Osteoblast (primary cell): Measurements from ENCODE around the gene IPO11. TPM values are rescaled to one million over a fixed set of nuclear protein-coding genes. Genes with fewer than 3 reads are reported as not detected.

ENCODE experiments used
- DNase-seq: peaks from one replicate; pipeline ENCODE4 v3.0.0; 2011; ENCODE audit warnings: low spot score, mixed read lengths; ENCODE audit not compliant: insufficient read length; ENCODE audit errors: missing footprints
- H2AFZ ChIP-seq: 2 replicates; pipeline ENCODE4 v1.6.0; 2011; ENCODE audit warnings: mild to moderate bottlenecking, low read length
- H3K27ac ChIP-seq: 2 replicates; pipeline ENCODE4 v1.5.1; 2011; ENCODE audit warnings: mild to moderate bottlenecking, low read depth, low read length, moderate library complexity
- H3K27me3 ChIP-seq: 2 replicates; pipeline ENCODE4 v1.6.0; 2012; ENCODE audit warnings: mild to moderate bottlenecking, control low read depth, inconsistent platforms, low read length, moderate library complexity; ENCODE audit not compliant: insufficient read depth
- H3K36me3 ChIP-seq: 2 replicates; pipeline ENCODE4 v1.5.1; 2011; ENCODE audit warnings: mild to moderate bottlenecking, low read length, control low read depth, moderate library complexity; ENCODE audit not compliant: insufficient read depth
- H3K4me1 ChIP-seq: 2 replicates; pipeline ENCODE4 v1.5.1; 2011; ENCODE audit warnings: mild to moderate bottlenecking, low read length, control low read depth, moderate library complexity; ENCODE audit not compliant: insufficient read depth
- H3K4me2 ChIP-seq: 2 replicates; pipeline ENCODE4 v1.6.0; 2011; ENCODE audit warnings: mild to moderate bottlenecking, low read length; ENCODE audit not compliant: insufficient read depth
- H3K4me3 ChIP-seq: fragments of 200-600 bp; sonication (generic); 3 replicates; pipeline ENCODE4 v1.5.1; 2012; ENCODE audit warnings: mild to moderate bottlenecking, low read length, inconsistent platforms; ENCODE audit not compliant: insufficient read depth
- H3K79me2 ChIP-seq: 2 replicates; pipeline ENCODE4 v1.6.0; 2012; ENCODE audit warnings: mild to moderate bottlenecking, low read length, control low read depth, inconsistent platforms; ENCODE audit not compliant: insufficient read depth
- H3K9me3 ChIP-seq: 2 replicates; pipeline ENCODE4 v1.5.1; 2011; ENCODE audit warnings: low read depth, low read length, control low read depth
- H4K20me1 ChIP-seq: 2 replicates; pipeline ENCODE4 v1.6.0; 2012; ENCODE audit warnings: mild to moderate bottlenecking, low read length, control low read depth; ENCODE audit not compliant: insufficient read depth
- total RNA-seq: library from RNA; depleted of rRNA; stranded (reverse); fragments of >200 nt; gene quantifications from 2 replicates; pipeline ENCODE4 v1.2.3, GENCODE V29; 2012
- TF ChIP-seq, protein P1 (sequence below): IDR thresholded peaks from 2 replicates; pipeline ENCODE4 v1.5.1; 2011; ENCODE audit warnings: mild to moderate bottlenecking, low read depth, low read length, moderate library complexity; ENCODE audit errors: extremely low read depth

Gene IPO11
- total RNA-seq, 1 donor: 24.2 TPM

DNA sequence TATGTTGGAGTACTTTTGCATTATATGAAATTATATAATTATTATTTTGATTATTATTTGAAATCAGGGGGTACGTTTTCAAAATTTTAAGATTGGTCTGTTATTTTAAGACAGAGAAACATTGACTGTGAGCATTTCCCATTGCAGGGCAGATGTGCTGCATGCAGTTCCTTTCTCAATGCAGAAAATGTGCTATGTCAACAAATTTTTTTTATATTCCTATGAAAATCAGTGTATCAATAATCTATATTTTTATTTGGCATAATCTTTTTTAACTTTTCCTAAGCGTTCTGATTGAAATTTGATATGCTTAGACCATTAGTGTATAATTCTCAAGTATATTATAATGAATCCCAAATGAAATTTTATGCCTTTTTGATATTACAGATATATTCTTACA, 124.2 kb downstream of the IPO11 start:
- TF ChIP-seq, protein P1, sequence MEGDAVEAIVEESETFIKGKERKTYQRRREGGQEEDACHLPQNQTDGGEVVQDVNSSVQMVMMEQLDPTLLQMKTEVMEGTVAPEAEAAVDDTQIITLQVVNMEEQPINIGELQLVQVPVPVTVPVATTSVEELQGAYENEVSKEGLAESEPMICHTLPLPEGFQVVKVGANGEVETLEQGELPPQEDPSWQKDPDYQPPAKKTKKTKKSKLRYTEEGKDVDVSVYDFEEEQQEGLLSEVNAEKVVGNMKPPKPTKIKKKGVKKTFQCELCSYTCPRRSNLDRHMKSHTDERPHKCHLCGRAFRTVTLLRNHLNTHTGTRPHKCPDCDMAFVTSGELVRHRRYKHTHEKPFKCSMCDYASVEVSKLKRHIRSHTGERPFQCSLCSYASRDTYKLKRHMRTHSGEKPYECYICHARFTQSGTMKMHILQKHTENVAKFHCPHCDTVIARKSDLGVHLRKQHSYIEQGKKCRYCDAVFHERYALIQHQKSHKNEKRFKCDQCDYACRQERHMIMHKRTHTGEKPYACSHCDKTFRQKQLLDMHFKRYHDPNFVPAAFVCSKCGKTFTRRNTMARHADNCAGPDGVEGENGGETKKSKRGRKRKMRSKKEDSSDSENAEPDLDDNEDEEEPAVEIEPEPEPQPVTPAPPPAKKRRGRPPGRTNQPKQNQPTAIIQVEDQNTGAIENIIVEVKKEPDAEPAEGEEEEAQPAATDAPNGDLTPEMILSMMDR: no peak
- H3K27me3 ChIP-seq: no peaks in the 10 kb centered on the region
- no peaks in the 10 kb centered on the region for H3K4me1 ChIP-seq
- no peaks in the 10 kb centered on the region for H3K36me3 ChIP-seq
- H3K4me3 ChIP-seq: no peak overlapping the region
- H2AFZ ChIP-seq: no peak overlapping the region
- no peak overlapping the region for H3K4me2 ChIP-seq
- H4K20me1 ChIP-seq: no peaks in the 10 kb centered on the region
- H3K27ac ChIP-seq: no peak overlapping the region
- no peak for DNase-seq
- no peaks in the 10 kb centered on the region for H3K79me2 ChIP-seq
- H3K9me3 ChIP-seq: no peaks in the 10 kb centered on the region

DNA sequence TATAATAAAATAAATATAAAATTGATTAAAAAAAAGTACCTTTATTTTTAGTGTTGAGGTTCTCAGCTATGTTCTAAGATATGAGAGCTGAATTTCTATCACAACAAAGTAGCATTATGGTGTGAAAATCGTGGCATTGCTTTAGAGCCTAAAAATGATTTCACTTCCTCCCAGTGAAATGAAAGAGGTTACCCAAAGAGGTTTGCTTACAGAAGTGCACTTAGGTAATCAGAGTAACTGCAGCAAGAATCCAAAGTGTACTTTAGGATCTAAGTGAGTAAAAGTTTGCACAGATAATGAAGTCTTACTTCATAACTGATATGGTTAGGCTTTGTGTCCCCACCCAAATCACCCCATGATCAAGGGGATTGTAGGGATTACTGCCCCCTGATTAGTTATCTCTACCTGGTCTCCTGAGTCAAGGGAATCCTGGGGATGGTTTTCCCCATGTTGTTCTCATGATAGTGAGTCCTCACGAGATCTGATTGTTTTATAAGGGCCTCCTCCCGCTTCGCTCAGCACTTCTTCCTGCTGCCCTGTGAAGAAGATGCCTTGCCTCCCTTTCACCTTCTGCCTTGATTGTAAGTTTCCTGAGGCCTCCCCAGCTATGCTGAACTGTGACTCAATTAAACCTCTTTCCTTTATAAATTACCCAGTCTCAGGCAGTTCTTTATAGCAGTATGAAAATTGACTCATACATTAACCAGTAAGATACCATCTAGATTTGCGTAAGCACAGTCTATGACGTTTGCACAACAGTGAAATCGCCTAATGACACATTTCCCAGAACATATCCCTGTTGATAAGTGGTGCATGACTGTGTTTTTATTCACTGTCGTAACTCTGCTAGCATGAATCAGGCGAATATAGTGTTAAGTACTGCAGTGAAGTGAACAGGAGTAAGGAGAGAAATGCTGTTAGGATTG, 125.7 kb downstream of the IPO11 start:
- Histone ChIP-seq H3K4me1 (no peaks in the 10 kb centered on the region), H3K9me3 (no peaks in the 10 kb centered on the region), H3K4me2 (no peak overlapping the region), H3K4me3 (no peak overlapping the region), H3K27ac (peak overlapping the region; percentile 29), H4K20me1 (no peaks in the 10 kb centered on the region), H2AFZ (no peak overlapping the region), H3K79me2 (no peaks in the 10 kb centered on the region), H3K36me3 (no peaks in the 10 kb centered on the region), H3K27me3 (no peaks in the 10 kb centered on the region)
- TF ChIP-seq, protein P1: no peak
- no peak for DNase-seq

DNA sequence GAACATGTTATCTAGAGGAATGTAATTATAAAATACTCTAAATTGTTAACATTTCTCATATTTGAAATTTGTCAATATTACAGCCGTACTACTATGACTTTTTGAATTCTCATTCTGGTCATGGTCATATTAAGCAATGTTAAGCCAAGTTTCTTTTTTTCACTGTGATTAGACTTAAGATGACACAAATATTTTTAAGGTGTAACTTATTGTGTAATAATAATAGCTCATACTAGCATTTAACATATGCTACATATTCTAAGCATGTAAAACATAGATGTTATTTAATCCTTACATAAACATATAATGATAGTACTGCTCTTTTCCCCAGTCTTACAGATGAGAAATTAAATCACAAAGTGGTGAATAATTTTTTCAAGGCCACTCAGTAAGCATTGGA, 130.2 kb downstream of the IPO11 start:
- Histone ChIP-seq H3K27ac (no peak overlapping the region), H3K79me2 (no peaks in the 10 kb centered on the region), H2AFZ (no peak overlapping the region), H3K36me3 (no peaks in the 10 kb centered on the region), H3K27me3 (no peaks in the 10 kb centered on the region), H3K4me2 (no peak overlapping the region), H3K9me3 (no peaks in the 10 kb centered on the region), H3K4me1 (no peaks in the 10 kb centered on the region), H4K20me1 (no peaks in the 10 kb centered on the region), H3K4me3 (no peak overlapping the region)
- no peak for DNase-seq
- TF ChIP-seq, protein P1: no peak

DNA sequence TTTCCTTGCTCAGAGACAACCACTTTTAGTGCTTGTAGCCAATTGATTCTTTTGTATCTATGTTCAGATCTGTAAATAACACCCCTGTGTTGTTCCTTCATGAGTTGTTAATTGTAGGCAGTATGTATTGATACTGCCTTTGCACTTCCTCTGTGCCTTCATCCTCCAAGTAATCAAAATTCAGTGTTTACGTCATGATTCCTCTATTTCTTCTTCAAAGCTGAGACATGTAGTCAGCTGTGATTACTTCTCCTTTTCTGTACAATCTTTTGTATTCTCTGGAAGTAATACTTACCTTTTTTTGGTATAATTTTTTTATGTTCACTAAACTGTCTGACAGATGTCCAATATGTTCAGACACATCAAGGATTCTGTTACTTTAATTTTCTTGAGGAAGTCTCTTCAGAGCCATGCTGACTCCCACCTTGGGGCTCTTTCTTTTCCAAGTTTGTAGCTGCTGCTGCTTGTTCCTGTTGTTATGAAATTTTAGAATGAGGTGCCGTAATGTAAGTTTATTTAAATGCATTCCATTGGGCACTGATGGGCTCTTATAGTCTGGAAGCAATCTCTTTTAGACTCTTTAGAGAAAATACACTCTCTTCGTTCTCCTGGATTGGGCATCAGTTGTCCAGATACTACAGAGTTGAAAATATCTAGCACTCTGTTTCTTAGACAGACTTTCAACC, 135.5 kb downstream of the IPO11 start:
- Histone ChIP-seq H2AFZ (no peak overlapping the region), H3K9me3 (no peaks in the 10 kb centered on the region), H4K20me1 (no peaks in the 10 kb centered on the region), H3K79me2 (no peaks in the 10 kb centered on the region), H3K4me2 (no peak overlapping the region), H3K27ac (no peak overlapping the region), H3K36me3 (peaks cover 5% of the 10 kb centered on the region), H3K27me3 (no peaks in the 10 kb centered on the region), H3K4me3 (no peak overlapping the region), H3K4me1 (no peaks in the 10 kb centered on the region)
- DNase-seq: no peak
- TF ChIP-seq, protein P1: no peak
